ENCODE results near the gene DENND1C. TPM values are rescaled to one million over a fixed set of nuclear protein-coding genes. Genes with fewer than 3 reads are reported as not detected.
"Not testable (repeated sequence)": the region's sequence is repeated elsewhere in the genome, so short reads cannot be mapped to it uniquely, and the experiment has no call there.

Gene DENND1C
- total RNA-seq, 1 donor from 2014 or later: 0.78 TPM

GRCh38 chr19:6514089-6514488, 32.5 kb upstream of the DENND1C start:
- no peak for DNase-seq (ENCODE audit: low spot score)
- intact Hi-C loops (cut with DNase I): no loop called here

GRCh38 chr19:6510618-6511017, 29.0 kb upstream of the DENND1C start:
- DNase-seq (ENCODE audit: low spot score): no peak
- intact Hi-C loops (cut with DNase I): no loop called here

GRCh38 chr19:6509118-6509971, 27.8 kb upstream of the DENND1C start:
- DNase-seq (ENCODE audit: low spot score): no peak
- intact Hi-C loops (cut with DNase I): no loop called here

GRCh38 chr19:6508028-6508771, 26.6 kb upstream of the DENND1C start:
- intact Hi-C loops (cut with DNase I); DNase-seq (ENCODE audit: low spot score): not testable (repeated sequence)

- intact Hi-C loops (cut with DNase I): no loop called here
- no peak for DNase-seq (ENCODE audit: low spot score)
Measured at GRCh38 chr19:6503407-6504201, 22.0 kb upstream of the DENND1C start.

GRCh38 chr19:6501740-6502648, 20.4 kb upstream of the DENND1C start, which contains the start of gene TUBB4A:
Gene TUBB4A, minus strand, starts transcription at chr19:6502309. Its CDS starts 97 bp downstream, at chr19:6502212.
- intact Hi-C loops (cut with DNase I): no loop called here
- no peak for DNase-seq (ENCODE audit: low spot score)

- intact Hi-C loops (cut with DNase I): no loop called here
- no peak for DNase-seq (ENCODE audit: low spot score)
Measured at GRCh38 chr19:6500837-6501739, 19.5 kb upstream of the DENND1C start.

GRCh38 chr19:6499052-6499790, 17.6 kb upstream of the DENND1C start:
- intact Hi-C loops (cut with DNase I): no loop called here
- no peak for DNase-seq (ENCODE audit: low spot score)

GRCh38 chr19:6498294-6499036, 16.9 kb upstream of the DENND1C start:
- intact Hi-C loops (cut with DNase I): no loop called here
- no peak for DNase-seq (ENCODE audit: low spot score)

GRCh38 chr19:6495947-6496346, 14.4 kb upstream of the DENND1C start:
- intact Hi-C loops (cut with DNase I): no loop called here
- DNase-seq (ENCODE audit: low spot score): no peak

- no peak for DNase-seq (ENCODE audit: low spot score)
- intact Hi-C loops (cut with DNase I): no loop called here
Measured at GRCh38 chr19:6494438-6495036, 12.9 kb upstream of the DENND1C start.

- intact Hi-C loops (cut with DNase I): no loop called here
- no peak for DNase-seq (ENCODE audit: low spot score)
Measured at GRCh38 chr19:6491802-6492592, 10.4 kb upstream of the DENND1C start.

GRCh38 chr19:6490134-6490533, 8.5 kb upstream of the DENND1C start:
- intact Hi-C loops (cut with DNase I): no loop called here
- DNase-seq (ENCODE audit: low spot score): no peak

- DNase-seq (ENCODE audit: low spot score): no peak
- intact Hi-C loops (cut with DNase I): no loop called here
Measured at GRCh38 chr19:6489278-6490061, 7.9 kb upstream of the DENND1C start.

- no peak for DNase-seq (ENCODE audit: low spot score)
- intact Hi-C loops (cut with DNase I): no loop called here
Measured at GRCh38 chr19:6484831-6485230, 3.2 kb upstream of the DENND1C start.

Data from cardiac septum (tissue), 1 donor.